HCT116 (cell line): ENCODE measurements around the gene RPL18A. TPM values are rescaled to one million over a fixed set of nuclear protein-coding genes. Genes with fewer than 3 reads are reported as not detected.

Experiments
- ATAC-seq: fragments of 200-7000 bp; cut with Tn5 transposase; 2 replicates; pipeline ENCODE4 v1.9.1; 2020; ENCODE audit warnings: mild to moderate bottlenecking, moderate library complexity
- BruUV-seq: library from RNA; stranded (reverse); fragments of 400-500 nt; replicated peaks from 2 replicates; lab custom pipeline; 2021; lab: Mats Ljungman, UMichigan
- CTCF ChIA-PET: fragments of 300-600 bp; sonication (Branson Sonifier 250); formaldehyde crosslinking; loops from one replicate; lab custom pipeline; 2021; ENCODE audit warnings: antibody characterized with exemption; lab: Charles Lee
- POLR2A ChIA-PET: fragments of 300-600, 350-600 bp; sonication (Branson Sonifier 250); formaldehyde crosslinking; loops from one replicate; lab custom pipeline; 2021; ENCODE audit warnings: antibody characterized with exemption; lab: Charles Lee
- RAD21 ChIA-PET, 2 experiments: fragments of 300-600 bp; sonication (Branson Sonifier 250); formaldehyde crosslinking; loops; one replicate each; lab custom pipeline; 2023; ENCODE audit warnings: low total read pairs in 2 of 2; ENCODE audit not compliant: uncharacterized antibody in 2 of 2, unreplicated experiment in 2 of 2, low non-redundant PET in 1 of 2; lab: Charles Lee
- DNase-seq: peaks from one replicate; pipeline ENCODE4 v3.0.0-alpha.2; 2010; ENCODE audit warnings: low read depth, low spot score
- H2AFZ ChIP-seq: fragments of 200-600 bp; shearing (Covaris generic), sonication (generic); 2 replicates; pipeline ENCODE4 v1.6.1; 2017; ENCODE audit warnings: low read depth, mixed run types, mixed read lengths, antibody characterized with exemption, low read length; ENCODE audit not compliant: poor library complexity, severe bottlenecking
- H3K27ac ChIP-seq: 2 replicates; pipeline ENCODE4 v1.5.1; 2012; ENCODE audit warnings: low read depth, low read length
- H3K27me3 ChIP-seq: fragments of 200-600 bp; sonication (generic); 2 replicates; pipeline ENCODE4 v1.6.1; 2016; ENCODE audit warnings: mixed run types, low read length, mixed read lengths; ENCODE audit not compliant: insufficient read depth
- H3K36me3 ChIP-seq, 2 experiments: fragments of 200-500 bp in 1 of 2; fragments of 200-600 bp in 1 of 2; sonication (Bioruptor generic) in 1 of 2; sonication (generic) in 1 of 2; 2 replicates each; pipeline versions ENCODE4 v1.5.1 to v1.6.1; 2014 to 2016; ENCODE audit warnings: low read length in 2 of 2, inconsistent platforms in 1 of 2, mixed read lengths in 1 of 2, mixed run types in 1 of 2; ENCODE audit not compliant: insufficient read depth in 2 of 2, control insufficient read depth in 1 of 2
- H3K4me1 ChIP-seq, 2 experiments: fragments of 200-600 bp in 1 of 2; sonication (generic) in 1 of 2; 2 replicates each; pipeline versions ENCODE4 v1.5.1 to v1.6.1; 2012 to 2017; ENCODE audit warnings: low read length in 2 of 2, inconsistent platforms in 1 of 2, mild to moderate bottlenecking in 1 of 2, mixed read lengths in 1 of 2, mixed run types in 1 of 2, moderate library complexity in 1 of 2; ENCODE audit not compliant: insufficient read depth in 2 of 2, control insufficient read depth in 1 of 2
- H3K4me2 ChIP-seq: fragments of 200-600 bp; sonication (generic); 2 replicates; pipeline ENCODE4 v1.6.1; 2017; ENCODE audit warnings: mixed run types, low read length, mixed read lengths
- H3K4me3 ChIP-seq, 2 experiments: fragments of 200-600 bp in 1 of 2; sonication (generic) in 1 of 2; replicated peaks in 1 of 2; 2 replicates each; pipeline ENCODE4 v1.5.1; 2011 to 2016; ENCODE audit warnings: low read length in 2 of 2, control low read depth in 1 of 2, low read depth in 1 of 2, mild to moderate bottlenecking in 1 of 2, mixed read lengths in 1 of 2, mixed run types in 1 of 2
- H3K79me2 ChIP-seq: fragments of 200-600 bp; sonication (generic); 2 replicates; pipeline ENCODE4 v1.6.1; 2017; ENCODE audit warnings: mild to moderate bottlenecking, mixed run types, low read length, moderate library complexity, mixed read lengths; ENCODE audit not compliant: insufficient read depth
- H3K9ac ChIP-seq: fragments of 200-600 bp; sonication (generic); 2 replicates; pipeline ENCODE4 v1.6.1; 2016; ENCODE audit warnings: low read length, mixed read lengths
- H3K9me2 ChIP-seq: fragments of 200-600 bp; sonication (generic), shearing (Covaris generic); 2 replicates; pipeline ENCODE4 v1.6.1; 2017; ENCODE audit warnings: mixed run types, mild to moderate bottlenecking, moderate library complexity; ENCODE audit not compliant: insufficient read depth
- H3K9me3 ChIP-seq, 2 experiments: fragments of 200-500 bp in 1 of 2; fragments of 200-600 bp in 1 of 2; sonication (Bioruptor generic) in 1 of 2; sonication (generic) in 1 of 2; 2 replicates each; pipeline ENCODE4 v1.6.1; 2014 to 2017; ENCODE audit warnings: low read length in 2 of 2, mixed read lengths in 2 of 2, inconsistent platforms in 1 of 2, low read depth in 1 of 2, mild to moderate bottlenecking in 1 of 2, mixed run types in 1 of 2, moderate library complexity in 1 of 2; ENCODE audit not compliant: control insufficient read depth in 1 of 2, insufficient read depth in 1 of 2
- H4K20me1 ChIP-seq: fragments of 200-600 bp; sonication (generic), shearing (Covaris generic); 2 replicates; pipeline ENCODE4 v1.6.1; 2017; ENCODE audit warnings: mixed run types, mild to moderate bottlenecking, moderate library complexity; ENCODE audit not compliant: insufficient read depth
- ATF3 ChIP-seq: IDR thresholded peaks from 2 replicates; pipeline ENCODE4 v1.6.1; 2012
- CBX3 ChIP-seq: IDR thresholded peaks from 2 replicates; pipeline ENCODE4 v1.6.1; 2012; ENCODE audit warnings: low read depth
- CEBPB ChIP-seq: IDR thresholded peaks from 2 replicates; pipeline ENCODE4 v1.6.1; 2012; ENCODE audit warnings: low read depth
- CTCF ChIP-seq, 3 experiments: fragments of 200-600 bp in 1 of 3; sonication (generic) in 1 of 3; IDR thresholded peaks in 2 of 3; conservative IDR thresholded peaks in 1 of 3; 2 replicates each; pipeline ENCODE4 v1.5.1; 2012 to 2017; ENCODE audit warnings: low read depth in 2 of 3, low read length in 2 of 3, antibody characterized with exemption in 1 of 3, borderline replicate concordance in 1 of 3, control low read depth in 1 of 3, mild to moderate bottlenecking in 1 of 3, mixed read lengths in 1 of 3, mixed run types in 1 of 3, moderate library complexity in 1 of 3; ENCODE audit not compliant: insufficient read depth in 1 of 3
- EGR1 ChIP-seq: IDR thresholded peaks from 2 replicates; pipeline ENCODE4 v1.6.1; 2012; ENCODE audit warnings: low read depth
- ELF1 ChIP-seq: IDR thresholded peaks from 2 replicates; pipeline ENCODE4 v1.6.1; 2012; ENCODE audit warnings: low read depth, borderline replicate concordance
- EZH2phosphoT487 ChIP-seq: fragments of 200-600 bp; IDR thresholded peaks from 2 replicates; pipeline ENCODE4 v1.6.1; 2018; ENCODE audit warnings: antibody characterized with exemption, borderline replicate concordance
- JUND ChIP-seq: IDR thresholded peaks from 2 replicates; pipeline ENCODE4 v1.6.1; 2012
- MAX ChIP-seq: IDR thresholded peaks from 2 replicates; pipeline ENCODE4 v1.6.1; 2012
- POLR2AphosphoS5 ChIP-seq: IDR thresholded peaks from 2 replicates; pipeline ENCODE4 v1.6.1; 2011; ENCODE audit warnings: mild to moderate bottlenecking, low read depth, low read length, moderate library complexity
- SRF ChIP-seq: IDR thresholded peaks from 2 replicates; pipeline ENCODE4 v1.6.1; 2012; ENCODE audit warnings: low read depth
- TCF7L2 ChIP-seq: IDR thresholded peaks from 2 replicates; pipeline ENCODE4 v1.7.0; 2011; ENCODE audit warnings: borderline replicate concordance, inconsistent platforms; ENCODE audit not compliant: insufficient read depth, insufficient read length; ENCODE audit errors: extremely low read depth
- YY1 ChIP-seq: IDR thresholded peaks from 2 replicates; pipeline ENCODE4 v1.6.1; 2011; ENCODE audit warnings: low read length, low read depth, moderate library complexity, mild to moderate bottlenecking; ENCODE audit not compliant: insufficient replicate concordance; ENCODE audit errors: extremely low read depth
- ZNF274 ChIP-seq: fragments of 200-500 bp; sonication (Bioruptor generic); IDR thresholded peaks from 2 replicates; pipeline ENCODE4 v1.6.1; 2014; ENCODE audit warnings: mild to moderate bottlenecking, low read depth, low read length, inconsistent platforms
- intact Hi-C: fragments of 100-400 bp; cut with micrococcal nuclease; formaldehyde crosslinking; loops from 2 replicates; pipeline ENCODE4 v1.10.0; 2022
- total RNA-seq: library from RNA; stranded (reverse); gene quantifications from one replicate; pipeline ENCODE4 v1.2.1, GENCODE V29; 2021; ENCODE audit not compliant: unreplicated experiment

RPL18A gene
- total RNA-seq, 1 experiment from 2014 or later: 3,525 TPM

GRCh38 chr19:17860993-17861360 lies 1.3 kb downstream of the RPL18A start:
- peaks cover 17% of the 10 kb centered on the region; the same call in 1 of the 2 replicates for H4K20me1 ChIP-seq
- H3K79me2 ChIP-seq: peaks cover 41% of the 10 kb centered on the region
- no peaks in the 10 kb centered on the region for H3K9me2 ChIP-seq
- H3K4me1 ChIP-seq: peaks cover 36 to 59% of the 10 kb centered on the region in 2 experiments
- H3K4me3 ChIP-seq: peak overlapping the region; percentile 82 to 93
- no peak for DNase-seq
- no TSS peak for BruUV-seq
- intact Hi-C loops: no loop called here
- no peaks in the 10 kb centered on the region for H3K27me3 ChIP-seq
- POLR2A ChIA-PET: interaction anchor here (1.1 to 2.2 kb wide), 2 partner anchors 70 to 89 kb away, joined by 3 to 61 read pairs; partner anchors contain the start of gene CCDC124
- peak overlapping the region; percentile 92 for H3K4me2 ChIP-seq
- no peak for ATAC-seq
- H3K36me3 ChIP-seq: peaks cover 20 to 46% of the 10 kb centered on the region in 2 experiments
- H3K9me3 ChIP-seq: no peaks in the 10 kb centered on the region
- RAD21 ChIA-PET: no interaction called here
- H2AFZ ChIP-seq: no peak overlapping the region
- peak overlapping the region; percentile 84 for H3K27ac ChIP-seq
- TF ChIP-seq ATF3 (no peak), JUND (no peak), ELF1 (no peak), POLR2AphosphoS5 (no peak), YY1 (no peak), MAX (no peak), TCF7L2 (no peak), CEBPB (no peak), ZNF274 (no peak), SRF (no peak), CTCF (IDR thresholded peaks at IDR 0.05 in 2 of 3, conservative IDR thresholded peaks at IDR 0.05 in 1 of 3; ENCODE audit: borderline replicate concordance in 1 of 3, insufficient read depth in 1 of 3, low read depth in 2 of 3, low read length in 2 of 3) (no peak), CBX3 (no peak), EZH2phosphoT487 (no peak), EGR1 (no peak)
- peak overlapping the region; percentile 100 for H3K9ac ChIP-seq
- CTCF ChIA-PET: no interaction called here
